HK-2 (cell line): ENCODE data around the gene MFSD6.

Experiments used
- DNase-seq: peaks from one replicate; pipeline ENCODE4 v3.0.0-alpha.2; 2018; ENCODE audit not compliant: unreplicated experiment

MFSD6 gene

DNA sequence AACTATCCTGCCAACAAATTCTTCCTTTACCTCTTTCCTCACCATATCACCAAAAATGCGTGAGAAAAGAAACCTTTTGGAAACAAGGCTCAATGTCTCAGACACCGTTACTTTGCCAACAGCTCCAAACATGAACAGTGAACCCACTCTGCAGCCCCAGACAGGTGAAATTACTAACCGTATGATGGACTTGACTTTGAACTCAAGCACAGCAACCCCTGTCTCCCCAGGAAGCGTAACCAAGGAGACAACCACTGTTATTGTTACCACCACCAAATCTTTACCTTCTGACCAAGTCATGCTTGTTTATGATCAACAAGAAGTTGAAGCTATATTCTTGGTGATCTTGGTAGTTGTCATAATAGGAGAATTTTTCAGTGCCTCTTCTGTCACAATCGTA, 28.4 kb downstream of the MFSD6 start:
- DNase-seq, result no peak

DNA sequence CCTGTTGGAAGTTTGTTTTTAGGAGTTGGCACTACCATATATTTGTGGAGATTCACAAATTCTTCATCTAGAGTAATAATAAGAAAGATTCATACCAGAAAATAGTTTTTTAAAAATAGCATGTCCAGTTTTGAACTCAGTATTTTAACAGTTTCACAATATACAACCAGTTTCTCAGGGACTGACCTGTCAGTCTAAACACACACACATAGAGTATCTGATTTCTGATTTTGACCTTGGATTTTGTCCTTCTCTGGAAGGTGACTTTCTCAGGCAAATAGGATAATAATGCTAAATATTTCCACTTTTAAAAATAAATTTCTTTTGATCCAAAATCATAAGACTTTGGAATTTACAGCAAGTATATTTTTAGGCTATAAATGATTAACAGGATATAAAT, 32.0 kb downstream of the MFSD6 start:
- DNase-seq, result no peak

DNA sequence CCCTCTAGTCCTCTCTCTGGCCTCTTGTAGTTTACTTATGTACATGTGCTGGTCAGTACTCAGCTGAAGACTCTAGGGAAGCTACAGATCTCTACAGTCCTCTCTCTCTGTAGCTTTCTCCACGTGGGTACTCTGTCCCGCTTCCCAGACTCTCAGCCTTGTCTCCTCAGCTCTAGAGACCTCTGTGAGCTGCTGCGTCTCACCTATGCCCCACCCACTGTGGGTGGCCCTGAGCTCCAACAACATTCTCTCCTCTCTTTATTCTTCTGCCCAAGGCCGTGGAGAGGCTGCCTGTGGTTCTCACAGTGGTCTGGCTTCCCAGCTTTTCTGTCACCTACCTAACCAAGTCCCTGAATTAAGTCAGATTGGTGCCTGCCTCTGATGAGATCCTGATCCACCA, 33.4 kb downstream of the MFSD6 start:
- DNase-seq, result no peak

DNA sequence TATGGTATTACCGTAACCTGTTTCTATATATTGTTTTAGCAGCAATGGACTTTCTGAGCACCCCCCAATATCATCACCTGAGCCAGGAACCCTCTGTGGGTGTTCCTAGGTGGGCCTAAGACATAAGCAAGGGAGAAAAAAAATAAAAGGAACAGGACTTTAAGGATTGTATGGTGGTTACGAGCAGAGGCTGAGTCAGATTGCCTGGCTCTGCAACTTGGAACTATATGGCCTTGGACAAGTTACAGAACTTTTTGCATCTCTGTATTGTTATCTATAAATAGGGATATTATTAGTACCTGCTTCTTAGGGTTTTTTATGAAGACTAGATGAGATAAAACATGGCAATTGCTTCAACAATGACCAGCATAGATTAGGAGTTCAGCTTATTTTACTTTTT, 34.9 kb downstream of the MFSD6 start:
- DNase-seq, result no peak

DNA sequence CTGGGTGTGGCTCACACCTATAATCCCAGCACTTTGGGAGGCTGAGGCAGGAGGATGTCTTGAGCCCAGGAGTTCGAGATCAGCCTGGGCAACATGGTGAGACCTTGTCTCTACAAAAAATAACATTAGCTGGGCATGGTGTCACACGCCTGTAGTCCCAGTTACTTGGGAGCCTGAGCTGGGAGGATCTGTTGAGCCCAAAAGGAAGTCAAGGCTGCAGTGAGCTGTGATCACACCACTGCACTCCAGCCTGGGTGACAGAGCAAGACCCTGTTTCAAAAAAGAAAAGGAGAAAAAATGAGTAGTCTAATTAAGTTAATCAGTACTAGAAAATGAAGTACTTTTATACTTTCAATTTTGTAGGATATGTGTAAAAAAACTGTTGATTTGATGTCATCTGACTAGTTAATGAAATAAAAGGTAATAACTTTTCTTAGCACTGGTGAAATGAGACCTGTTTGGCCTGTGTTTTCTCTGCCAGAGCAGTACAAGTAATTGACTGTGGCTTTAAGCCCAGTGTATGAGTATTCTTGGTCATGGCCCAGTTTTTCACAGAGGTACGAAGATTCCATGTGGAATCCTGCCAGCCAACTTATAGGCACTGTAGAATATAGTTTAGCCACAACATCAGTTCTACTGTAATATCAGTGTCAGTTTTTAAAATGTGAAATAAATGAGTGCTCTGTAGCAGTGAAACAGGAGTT, 35.8 kb downstream of the MFSD6 start:
- no peak for DNase-seq

DNA sequence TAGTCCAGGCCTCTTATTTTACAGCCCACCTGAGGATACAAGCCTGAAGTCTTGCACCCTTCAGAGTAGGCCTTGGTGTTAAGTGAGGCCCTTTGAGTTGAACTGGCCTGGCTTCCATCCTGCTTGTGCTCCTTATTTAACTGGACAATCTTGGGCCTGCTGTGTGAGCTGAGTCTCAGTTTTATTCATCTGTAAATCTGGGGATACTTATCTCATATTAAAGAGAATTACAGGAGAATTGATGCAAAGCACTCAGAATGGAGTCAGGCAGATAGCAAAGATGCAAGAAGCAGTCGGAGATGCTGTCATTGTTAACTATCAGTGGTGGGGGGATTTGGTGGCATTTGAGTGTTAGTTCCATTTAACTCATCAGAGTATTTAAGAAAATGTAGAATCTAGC, 36.8 kb downstream of the MFSD6 start:
- DNase-seq, result no peak

GRCh38 chr2:190446193-190446592, 38.0 kb downstream of the MFSD6 start:
- no peak for DNase-seq

DNA sequence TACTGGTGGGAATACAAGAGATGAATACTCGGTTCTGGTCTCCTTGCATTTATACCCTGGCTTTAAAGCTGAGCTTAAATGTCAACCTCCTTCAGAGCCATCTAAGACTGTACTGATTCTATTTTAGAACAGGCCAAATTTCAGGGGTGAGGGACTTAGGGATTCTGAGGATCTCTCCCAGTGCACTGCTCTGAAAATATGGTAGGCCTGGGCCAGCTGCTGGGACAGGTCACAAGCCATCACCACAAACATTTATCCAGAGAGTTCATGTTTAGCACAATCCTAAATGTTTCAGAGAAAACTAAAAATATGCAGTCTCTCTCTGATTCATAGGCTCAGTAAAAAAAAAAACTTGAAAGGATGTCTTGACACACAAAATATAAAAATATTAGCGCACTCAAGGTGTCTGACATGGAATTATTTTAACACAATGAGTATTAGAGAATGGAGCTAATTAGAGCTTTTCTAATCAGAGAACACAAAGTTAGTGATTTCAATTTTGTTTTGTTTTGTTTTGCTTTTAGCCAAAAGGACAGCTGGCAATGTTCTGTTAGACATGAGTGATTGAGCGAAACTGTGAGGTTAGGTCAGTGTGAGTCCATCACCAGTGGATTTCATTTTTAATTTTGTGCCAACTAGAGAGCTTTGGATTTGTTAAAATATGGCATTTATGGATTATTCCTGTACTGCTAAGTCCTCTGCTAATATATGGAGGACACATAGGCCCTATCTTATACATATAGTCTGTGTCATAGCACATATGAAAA, 38.8 kb downstream of the MFSD6 start:
- DNase-seq, result no peak

DNA sequence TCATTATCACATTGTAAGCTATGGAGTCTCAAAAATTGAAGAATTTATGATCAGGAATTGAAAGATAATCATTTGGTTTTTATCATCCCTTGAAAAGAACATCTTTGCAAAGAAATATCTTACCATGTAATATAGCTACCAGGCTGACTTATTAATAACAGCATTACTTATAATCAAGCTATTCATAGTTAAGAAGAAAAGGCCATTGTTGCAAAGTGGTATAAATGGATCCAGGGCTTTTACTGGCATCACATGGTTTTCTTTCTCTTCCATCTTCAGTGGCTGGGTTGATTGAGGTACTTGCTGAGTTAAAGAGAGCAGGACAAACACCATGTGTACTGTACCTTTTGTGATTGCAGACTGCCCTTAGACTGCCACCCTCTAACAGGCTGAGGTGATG, 39.6 kb downstream of the MFSD6 start:
- DNase-seq, result no peak

- DNase-seq, result no peak
These were observed 41.8 kb downstream of the MFSD6 start for GRCh38 chr2:190449925-190450324.

DNA sequence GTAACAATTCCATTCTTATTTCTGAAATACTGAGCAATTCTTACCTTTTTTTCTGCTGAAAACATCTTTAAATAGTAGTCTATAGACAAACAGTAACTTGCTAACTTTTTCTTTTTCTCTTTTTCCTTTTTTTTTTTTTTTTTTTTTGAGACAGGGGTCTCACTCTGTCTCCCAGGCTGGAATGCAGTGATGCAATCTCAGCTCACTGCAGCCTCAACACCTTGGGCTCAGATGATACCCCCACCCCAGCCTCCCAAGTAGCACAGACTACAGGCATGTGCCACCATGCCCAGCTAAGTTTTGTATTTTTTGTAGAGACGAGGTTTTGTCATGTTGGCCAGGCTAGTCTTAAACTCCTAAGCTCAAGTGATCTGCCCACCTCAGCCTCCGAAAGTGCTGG, 42.2 kb downstream of the MFSD6 start:
- no peak for DNase-seq

- DNase-seq, result no peak
These were observed 43.5 kb downstream of the MFSD6 start for GRCh38 chr2:190451561-190452176.

DNA sequence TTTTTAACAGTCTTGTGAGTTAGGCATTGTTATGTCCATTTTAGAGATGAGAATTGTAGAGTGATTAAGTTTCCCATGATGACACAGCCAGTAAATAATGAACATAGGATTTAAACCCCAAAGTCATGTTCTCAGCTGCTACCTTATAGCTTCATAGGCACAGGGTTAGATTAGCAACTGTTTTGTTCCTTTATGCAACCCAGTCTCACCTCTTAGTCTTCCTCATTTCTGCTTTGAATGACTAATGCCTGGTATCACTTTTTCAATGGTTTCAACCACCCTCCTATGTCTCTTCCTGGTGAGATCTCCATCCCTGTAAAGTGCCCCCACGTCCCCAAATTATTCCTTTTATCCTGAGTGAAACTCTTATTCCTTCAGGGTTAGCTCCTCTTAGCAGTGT, 44.3 kb downstream of the MFSD6 start:
- DNase-seq, result no peak

GRCh38 chr2:190454795-190455194, 46.6 kb downstream of the MFSD6 start:
- DNase-seq, result no peak

GRCh38 chr2:190455358-190456095, 47.4 kb downstream of the MFSD6 start:
- DNase-seq, result no peak

DNA sequence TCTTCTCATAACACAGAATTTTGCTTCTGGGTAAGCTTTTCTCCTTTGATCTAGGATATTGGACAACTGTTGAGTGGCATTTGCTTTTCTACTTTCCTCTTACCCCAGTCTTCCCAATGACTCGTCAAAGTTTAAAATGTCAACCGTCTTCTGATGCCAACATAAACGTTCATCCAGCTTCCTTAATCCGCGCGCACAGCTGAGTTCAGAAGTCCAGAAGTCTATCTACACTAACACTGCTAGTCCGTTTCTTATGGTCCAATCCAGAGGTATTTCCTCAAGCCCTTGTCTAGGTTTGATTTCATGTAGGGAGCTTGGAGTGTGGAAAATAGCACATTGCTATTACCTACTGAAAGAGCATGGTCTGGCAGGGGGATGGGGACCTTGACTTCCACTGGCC, 48.7 kb downstream of the MFSD6 start:
- no peak for DNase-seq

DNA sequence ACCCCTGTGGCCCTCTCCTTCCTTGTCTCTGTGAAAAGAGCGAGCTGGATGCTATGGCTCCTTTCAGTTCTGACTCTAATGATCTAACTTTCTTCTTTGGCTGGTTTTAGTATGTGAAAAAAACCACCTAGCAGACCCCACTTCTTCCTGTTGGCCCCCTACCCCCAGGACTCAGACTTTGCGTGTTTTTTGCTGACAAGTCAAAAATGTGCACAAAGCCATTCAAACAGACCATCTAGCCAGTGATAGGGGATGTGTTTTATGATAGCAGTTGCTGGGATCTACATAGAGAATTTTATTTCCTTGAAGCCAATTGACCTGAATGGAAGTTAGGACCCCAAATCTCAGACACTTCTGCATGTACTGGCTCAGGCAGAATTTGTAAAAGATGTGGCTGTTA, 49.1 kb downstream of the MFSD6 start:
- no peak for DNase-seq

- DNase-seq, result no peak
These were observed 50.4 kb downstream of the MFSD6 start for GRCh38 chr2:190458352-190459107.

GRCh38 chr2:190459881-190460280, 51.7 kb downstream of the MFSD6 start:
- no peak for DNase-seq

- DNase-seq, result no peak
These were observed 52.3 kb downstream of the MFSD6 start for GRCh38 chr2:190460487-190460886.

DNA sequence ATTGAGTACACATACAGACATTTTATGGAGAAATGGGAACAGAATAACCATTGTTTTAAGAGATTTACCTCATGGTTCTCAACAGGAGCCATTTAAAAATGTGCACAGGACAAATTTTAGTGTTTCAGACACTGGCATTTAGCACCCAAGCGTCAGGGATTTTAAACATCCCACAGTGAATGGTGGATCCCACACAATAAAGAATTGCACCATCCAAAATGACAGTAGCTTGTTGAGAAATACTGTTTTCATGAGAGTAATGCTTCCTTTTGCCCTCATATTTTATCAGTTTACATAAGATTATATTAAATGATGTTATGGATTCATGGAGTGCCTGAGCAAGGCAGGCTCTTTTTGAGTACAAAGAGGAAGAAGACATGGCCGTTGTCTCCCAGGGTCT, 54.0 kb downstream of the MFSD6 start:
- no peak for DNase-seq

DNA sequence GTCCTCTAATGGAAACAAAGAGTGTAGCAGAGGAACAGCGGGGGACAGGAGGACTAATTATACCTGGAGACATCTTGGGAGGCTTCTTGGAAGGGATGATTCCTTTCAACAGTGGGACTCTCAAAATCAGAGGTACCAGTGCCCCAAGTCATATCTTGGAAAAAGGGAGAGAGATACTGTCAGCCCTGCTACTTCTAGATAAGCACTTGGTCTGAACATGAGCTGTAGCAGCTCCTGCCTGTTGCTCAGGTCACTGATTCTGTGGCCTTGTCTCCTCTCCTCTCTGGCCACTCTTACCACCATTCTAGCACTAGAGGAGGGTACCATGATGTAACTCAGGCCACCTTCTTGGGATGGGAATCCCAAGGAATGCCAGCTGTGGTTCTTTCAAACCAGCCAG, 54.5 kb downstream of the MFSD6 start:
- DNase-seq, result no peak
